NT2/D1 (cell line): Measurements from ENCODE around the gene PLCXD1.

Experiments used
- YY1 ChIP-seq: IDR thresholded peaks from 2 replicates; pipeline ENCODE4 v1.6.1; 2011; ENCODE audit not compliant: insufficient read length, insufficient read depth
- ZNF274 ChIP-seq: IDR thresholded peaks from 2 replicates; pipeline ENCODE4 v1.6.1; 2011; ENCODE audit warnings: mild to moderate bottlenecking, low read depth, low read length

- TF ChIP-seq YY1 (no peak), ZNF274 (no peak)
Observed at GRCh38 chrX:264634-265455, 16.3 kb upstream of the PLCXD1 start.
